Stimulated activated CD4-positive, alpha-beta T cell treated with anti-CD3 and anti-CD28 coated beads, TNF-alpha, amount 100 ng/mL, for 4 hours (primary cell): ENCODE results near the gene EIF4E1B.

Experiments used
- DNase-seq, 3 experiments: peaks; one replicate each; pipeline ENCODE4 v3.0.0-alpha.2; 2020; ENCODE audit warnings: low read depth in 3 of 3

Gene EIF4E1B

GRCh38 chr5:176647030-176647842, 16.8 kb downstream of the EIF4E1B start, which contains the start of gene TSPAN17:
Gene TSPAN17, plus strand, starts transcription at chr5:176647484. Its CDS starts 132 bp downstream, at chr5:176647616.
- peak; percentile 89 to 99 (median 96) for DNase-seq

DNA sequence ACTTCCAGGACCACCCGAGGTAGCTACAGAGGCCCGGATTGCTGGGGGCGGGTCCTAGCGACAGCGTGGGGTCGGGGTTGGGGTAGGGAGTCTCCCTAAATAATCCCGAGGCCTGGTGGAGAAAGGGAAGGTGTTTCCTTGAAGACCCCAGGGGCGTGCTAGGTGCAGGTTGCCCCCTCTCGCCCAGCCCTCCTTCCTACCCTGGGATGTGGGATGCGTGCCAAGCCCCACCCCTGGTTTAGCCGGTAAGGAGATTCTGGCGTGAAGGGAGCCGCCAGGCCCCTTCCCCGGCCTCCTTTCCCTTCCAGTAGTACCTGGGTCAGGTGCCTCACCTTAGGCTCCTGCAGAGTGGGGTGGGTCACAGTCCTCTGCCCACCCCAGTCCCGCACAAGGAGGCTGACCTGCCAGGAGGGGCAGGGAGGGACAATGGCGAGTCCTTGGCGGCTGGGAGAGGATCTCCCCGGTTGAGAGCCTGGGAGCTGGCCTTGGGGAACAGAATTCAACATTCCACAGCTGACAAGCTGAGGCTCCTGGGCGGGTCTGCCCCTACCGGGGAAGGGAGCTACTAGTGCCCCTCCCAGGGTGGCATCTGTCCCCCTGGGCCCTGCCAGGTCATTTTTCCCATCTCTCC, 17.5 kb downstream of the EIF4E1B start:
- DNase-seq = no peak

GRCh38 chr5:176648474-176649194, 18.2 kb downstream of the EIF4E1B start:
- no peak for DNase-seq

DNA sequence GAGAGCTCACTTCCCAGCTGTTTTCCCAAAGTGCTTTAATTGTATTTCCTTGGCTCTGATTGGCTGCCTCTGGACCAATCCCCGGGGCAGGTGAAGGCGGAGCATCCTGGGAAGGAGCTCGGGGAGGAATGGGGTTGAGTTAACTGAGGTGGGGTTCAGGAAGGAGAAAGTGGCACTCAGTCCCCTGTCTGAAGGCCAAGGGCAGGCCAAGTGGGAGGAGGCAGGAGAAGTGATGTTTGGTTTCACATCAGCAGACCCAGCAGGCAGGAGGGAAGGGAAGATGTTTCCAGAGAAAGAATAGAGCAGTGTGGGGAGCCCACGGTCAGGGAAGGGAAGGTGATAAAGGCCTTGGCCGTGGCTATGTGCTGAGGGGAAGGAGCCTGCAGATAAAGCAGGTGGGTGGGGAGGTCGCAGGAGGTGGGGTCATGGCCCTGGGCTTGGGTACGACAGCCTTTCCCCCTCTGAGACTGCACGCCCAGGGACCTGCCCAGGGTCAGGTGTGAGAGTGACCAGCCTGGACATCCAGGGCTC, 19.9 kb downstream of the EIF4E1B start:
- DNase-seq = no peak

DNA sequence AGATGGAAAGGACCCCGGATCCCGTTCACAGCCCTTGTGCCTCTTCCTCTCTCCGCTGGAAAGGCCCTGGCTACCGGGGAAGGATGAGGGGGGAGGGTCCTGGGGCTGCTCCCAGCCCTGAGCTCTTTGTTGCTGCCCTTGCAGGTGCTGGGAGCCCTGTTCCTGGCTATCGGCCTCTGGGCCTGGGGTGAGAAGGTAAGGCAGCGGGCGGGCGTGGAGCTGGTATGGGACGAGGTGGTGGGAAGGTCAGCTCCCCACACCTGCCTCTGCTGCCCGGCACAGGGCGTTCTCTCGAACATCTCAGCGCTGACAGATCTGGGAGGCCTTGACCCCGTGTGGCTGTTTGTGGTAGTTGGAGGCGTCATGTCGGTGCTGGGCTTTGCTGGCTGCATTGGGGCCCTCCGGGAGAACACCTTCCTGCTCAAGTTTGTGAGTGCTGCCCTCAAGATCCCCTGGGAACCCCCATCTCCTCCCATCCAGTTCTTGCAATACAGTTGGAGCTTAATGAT, 21.1 kb downstream of the EIF4E1B start:
- no peak for DNase-seq

DNA sequence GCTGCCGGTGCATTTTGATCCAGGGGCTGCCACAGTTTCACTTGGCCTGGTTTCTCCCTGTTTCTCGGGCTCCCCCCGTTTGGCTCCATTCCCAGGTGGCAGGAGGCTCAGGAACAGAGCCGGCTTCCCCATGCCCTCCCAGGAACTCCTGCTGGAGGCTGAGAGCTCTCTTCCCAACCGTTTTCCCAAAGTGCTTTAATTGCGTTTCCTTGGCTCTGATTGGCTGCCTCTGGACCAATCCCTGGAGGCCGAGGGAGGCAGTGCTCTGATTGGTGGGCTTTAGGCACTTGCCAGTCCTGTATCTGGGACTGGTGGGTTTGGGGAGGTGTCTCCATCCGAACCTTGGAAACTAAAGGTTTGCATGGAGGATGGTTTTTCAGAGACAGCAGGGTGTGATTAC, 21.7 kb downstream of the EIF4E1B start:
- no peak for DNase-seq

- DNase-seq = peak; percentile 49 to 87 (median 85)
These were observed 23.2 kb downstream of the EIF4E1B start for GRCh38 chr5:176653401-176654385.

DNA sequence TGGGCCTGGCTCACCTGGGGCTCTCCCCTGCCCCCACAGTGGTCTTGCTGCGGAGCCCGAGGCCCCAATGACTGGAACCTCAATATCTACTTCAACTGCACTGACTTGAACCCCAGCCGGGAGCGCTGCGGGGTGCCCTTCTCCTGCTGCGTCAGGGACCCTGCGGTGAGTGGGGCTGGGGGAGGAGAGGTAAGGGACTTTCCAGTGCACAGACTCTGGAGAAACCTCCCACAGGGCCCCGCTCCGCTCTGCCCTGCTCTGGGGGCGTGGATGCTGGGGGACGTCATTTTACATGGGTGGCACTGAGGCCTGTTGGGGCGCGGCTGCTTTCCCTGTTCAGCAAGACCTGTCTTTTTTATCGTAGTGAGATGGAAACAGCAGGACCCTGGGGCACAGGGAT, 24.4 kb downstream of the EIF4E1B start:
- DNase-seq = no peak

- DNase-seq = no peak
These were observed 26.1 kb downstream of the EIF4E1B start for GRCh38 chr5:176656467-176656990.

DNA sequence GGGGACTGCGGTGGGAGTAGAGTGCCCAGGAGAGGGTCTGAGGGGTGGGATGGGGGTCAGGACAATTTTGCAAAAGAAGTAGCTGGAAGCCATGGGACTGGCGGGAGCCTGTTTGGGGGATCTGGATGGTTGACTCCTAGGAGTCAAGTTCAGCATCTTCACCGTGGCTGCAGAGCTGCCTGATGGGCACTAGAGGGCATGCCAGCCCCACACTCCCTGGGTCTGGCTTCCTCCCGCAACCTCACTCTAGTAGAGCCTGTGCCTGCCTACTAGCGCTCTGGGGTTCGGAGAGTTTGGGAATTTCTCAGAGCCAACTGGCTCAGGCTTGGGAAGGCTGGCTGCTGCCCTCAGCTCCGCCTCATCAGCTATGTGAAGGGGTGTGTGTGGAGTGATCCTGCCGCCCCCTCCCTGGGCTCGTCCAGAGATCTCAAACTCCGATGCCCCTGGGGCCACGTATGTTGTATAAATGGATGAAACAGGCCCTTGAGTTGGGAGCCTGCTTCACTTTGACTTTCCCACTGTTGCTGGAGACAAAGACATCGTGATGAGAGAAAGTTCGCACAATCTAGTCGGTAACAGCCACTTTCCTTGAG, 27.6 kb downstream of the EIF4E1B start:
- peak; percentile 43 to 49 (median 46) for DNase-seq

DNA sequence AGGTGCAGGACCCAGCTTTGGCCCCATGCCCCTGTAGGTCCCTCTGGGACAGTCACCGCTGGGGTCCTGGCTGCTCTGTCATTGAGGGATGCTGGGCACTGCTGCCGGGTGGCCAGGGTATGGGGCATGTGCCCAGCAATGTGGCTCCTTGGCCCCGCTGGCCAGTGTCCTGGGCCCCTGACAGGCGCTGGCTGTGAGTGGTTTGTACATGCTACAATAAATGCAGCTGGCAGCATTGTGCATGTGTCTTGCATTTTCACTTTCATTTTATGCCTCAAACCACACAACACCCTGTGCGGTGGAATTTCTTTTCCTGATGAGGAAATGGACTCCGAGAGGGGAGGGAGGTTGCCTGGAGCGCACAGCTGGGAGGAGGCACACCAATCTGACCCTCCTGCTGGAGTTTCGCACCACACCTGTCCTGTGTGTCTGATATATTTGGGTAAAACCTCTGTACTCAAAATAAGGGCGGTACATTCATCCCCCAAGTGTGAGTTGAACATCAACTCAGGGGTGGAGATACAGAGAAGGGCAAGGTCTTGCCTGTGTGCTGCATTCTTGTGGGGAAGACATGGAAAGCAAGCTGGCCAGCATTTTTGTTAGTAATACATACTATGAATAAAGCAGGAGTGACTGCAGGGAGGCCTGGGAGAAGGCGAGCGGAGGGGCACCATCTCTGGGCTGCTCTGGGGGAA, 28.5 kb downstream of the EIF4E1B start:
- DNase-seq = no peak

- no peak for DNase-seq
These were observed 29.0 kb downstream of the EIF4E1B start for GRCh38 chr5:176659512-176659839.

DNA sequence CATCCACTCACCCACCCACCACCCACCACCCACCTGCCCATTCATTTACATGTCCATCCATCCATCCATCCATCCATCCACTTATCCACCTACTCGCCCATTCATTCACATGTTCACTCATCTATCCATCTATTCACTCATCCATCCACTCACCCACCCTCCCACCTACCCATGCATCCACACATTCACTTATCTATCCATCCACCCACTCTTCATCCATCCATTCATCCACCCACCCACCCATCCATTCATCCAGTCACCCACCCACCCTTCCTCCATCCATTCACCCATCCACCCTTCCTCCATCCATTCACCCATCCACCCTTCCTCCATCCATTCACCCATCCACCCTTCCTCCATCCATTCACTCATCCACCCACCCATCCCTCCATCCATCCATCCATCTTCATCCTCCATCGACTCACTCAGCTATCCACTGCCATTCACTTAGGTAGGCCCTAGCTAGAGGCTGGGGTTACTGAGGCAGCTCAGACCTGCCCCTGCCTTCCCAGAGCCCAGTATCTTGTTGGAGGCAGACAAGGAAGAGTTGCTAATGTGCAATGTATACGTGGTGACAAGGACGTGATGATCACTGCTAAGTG, 29.5 kb downstream of the EIF4E1B start:
- DNase-seq = no peak

DNA sequence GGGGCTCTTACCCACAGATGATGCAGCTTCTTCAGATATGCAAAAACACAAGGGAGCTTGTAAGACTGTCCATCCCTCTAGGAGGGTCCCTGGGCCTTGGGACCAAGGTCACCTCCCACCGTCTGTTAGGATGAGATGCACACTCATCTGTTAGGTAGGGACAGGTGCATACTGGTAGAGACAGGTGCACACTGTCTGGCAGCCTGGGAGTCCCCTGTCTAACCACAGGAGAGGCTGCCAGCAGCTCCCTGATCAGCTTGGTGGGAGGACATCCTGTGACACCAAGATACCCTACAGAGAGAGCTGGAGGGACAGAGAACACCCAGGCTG, 30.0 kb downstream of the EIF4E1B start:
- DNase-seq = no peak

DNA sequence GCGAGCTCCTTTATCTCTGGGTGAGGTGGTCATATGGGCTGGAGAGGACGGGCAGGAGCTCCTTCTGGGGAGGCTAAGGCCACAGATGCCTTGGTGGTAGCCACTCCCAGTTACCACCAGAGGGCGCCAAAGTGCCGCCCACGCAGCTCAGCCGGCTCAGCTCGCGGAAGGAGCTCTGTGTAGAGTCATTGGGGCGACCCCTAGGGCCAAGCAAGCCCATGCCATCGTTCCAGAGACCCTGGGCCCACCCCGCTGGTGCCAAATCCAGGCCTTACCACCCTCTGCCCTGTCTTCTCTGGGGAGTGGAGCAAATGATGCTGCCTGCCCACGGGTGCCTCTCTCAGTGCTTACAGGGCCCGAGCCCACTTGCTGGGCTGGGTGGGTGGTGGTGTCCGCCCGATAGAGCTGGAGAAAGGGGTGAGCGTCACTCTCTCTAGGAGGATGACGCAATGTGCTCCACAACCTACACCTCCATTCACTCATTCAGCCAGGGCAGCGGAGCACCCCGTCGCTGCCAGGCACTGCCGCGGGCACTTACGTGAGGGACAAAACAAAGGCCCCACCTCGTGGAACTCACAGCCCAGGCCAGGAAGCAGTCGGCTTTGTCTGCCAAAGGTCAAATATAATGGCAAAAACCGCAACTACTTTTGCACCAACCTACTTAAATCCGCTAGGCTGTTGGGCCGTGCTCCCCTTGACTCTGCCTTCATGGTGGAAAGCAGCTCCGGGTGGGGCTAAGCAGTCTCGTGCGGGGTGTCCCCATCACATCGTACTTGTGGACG, 30.6 kb downstream of the EIF4E1B start:
- DNase-seq = peak; percentile 60 to 73 (median 66)

- DNase-seq = no peak
These were observed 31.2 kb downstream of the EIF4E1B start for GRCh38 chr5:176661676-176662075.

- DNase-seq = no peak
These were observed 32.2 kb downstream of the EIF4E1B start for GRCh38 chr5:176662371-176663333.
